ENCODE data around the gene PRND.
"Not testable (repeated sequence)": the region's sequence is repeated elsewhere in the genome, so short reads cannot be mapped to it uniquely, and the experiment has no call there.

Gene PRND

DNA sequence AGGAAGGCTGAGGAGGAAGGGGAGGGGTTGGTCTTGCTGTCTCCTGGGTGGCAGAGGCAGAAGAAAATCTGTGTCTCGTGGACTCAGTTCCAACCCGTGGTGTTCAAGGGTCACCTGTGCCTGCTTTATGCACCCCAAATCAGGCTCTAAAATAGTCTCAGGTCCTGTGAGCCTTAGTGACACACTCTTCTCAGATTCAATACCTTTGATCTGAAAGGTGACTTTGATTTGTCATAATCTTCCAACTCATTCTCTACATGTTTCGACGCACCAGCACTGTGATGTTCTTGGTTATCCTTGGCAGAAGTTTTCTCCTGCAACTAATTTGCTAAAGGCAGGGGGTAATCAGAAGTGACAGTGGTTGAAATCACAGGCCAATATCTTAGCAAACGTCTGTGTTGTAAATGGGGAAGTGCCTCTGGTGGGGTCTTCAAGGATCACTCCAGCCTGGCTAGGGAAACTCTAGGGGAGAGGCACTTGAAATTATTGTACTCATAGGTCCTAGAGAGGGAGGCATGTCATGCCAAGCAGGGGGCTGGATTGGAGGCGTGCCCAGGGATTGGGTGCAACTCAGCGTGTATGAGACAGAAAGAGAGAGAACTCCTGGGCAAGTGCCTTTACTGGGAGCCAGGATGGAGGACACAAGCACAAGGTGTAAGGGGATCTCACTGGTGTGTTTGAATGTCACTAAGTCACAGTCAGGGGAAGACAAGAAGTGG lies 19.0 kb upstream of the PRND start:
- no peak overlapping the region for H3K4me3 ChIP-seq (ENCODE audit: control insufficient read depth, low read depth, low read length)
- no peak for DNase-seq (ENCODE audit: low read depth)
- TF ChIP-seq, protein P1, sequence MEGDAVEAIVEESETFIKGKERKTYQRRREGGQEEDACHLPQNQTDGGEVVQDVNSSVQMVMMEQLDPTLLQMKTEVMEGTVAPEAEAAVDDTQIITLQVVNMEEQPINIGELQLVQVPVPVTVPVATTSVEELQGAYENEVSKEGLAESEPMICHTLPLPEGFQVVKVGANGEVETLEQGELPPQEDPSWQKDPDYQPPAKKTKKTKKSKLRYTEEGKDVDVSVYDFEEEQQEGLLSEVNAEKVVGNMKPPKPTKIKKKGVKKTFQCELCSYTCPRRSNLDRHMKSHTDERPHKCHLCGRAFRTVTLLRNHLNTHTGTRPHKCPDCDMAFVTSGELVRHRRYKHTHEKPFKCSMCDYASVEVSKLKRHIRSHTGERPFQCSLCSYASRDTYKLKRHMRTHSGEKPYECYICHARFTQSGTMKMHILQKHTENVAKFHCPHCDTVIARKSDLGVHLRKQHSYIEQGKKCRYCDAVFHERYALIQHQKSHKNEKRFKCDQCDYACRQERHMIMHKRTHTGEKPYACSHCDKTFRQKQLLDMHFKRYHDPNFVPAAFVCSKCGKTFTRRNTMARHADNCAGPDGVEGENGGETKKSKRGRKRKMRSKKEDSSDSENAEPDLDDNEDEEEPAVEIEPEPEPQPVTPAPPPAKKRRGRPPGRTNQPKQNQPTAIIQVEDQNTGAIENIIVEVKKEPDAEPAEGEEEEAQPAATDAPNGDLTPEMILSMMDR (conservative IDR thresholded peaks at IDR 0.05; ENCODE audit: control insufficient read depth, insufficient read depth, low read depth, low read length): no peak

DNA sequence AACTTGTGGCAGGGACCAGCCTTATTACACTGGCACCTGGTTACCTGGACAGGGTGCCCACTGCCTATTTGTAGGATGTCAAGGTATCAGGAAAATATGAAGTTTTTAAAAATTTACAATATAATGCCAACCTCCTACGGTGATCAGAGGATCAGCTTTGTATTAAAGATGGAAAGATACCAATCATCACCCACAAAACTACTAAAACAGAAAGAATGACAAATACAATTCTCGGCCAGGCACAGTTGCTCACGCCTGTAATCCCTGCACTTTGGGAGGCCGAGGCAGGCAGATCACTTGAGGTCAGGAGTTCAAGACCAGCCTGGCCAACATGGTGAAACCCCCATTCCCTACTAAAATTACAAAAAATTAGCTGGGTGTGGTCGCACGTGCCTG lies 18.4 kb upstream of the PRND start:
- no peak overlapping the region for H3K4me3 ChIP-seq (ENCODE audit: control insufficient read depth, low read depth, low read length)
- DNase-seq (ENCODE audit: low read depth): no peak
- TF ChIP-seq, protein P1 (conservative IDR thresholded peaks at IDR 0.05; ENCODE audit: control insufficient read depth, insufficient read depth, low read depth, low read length): no peak

DNA sequence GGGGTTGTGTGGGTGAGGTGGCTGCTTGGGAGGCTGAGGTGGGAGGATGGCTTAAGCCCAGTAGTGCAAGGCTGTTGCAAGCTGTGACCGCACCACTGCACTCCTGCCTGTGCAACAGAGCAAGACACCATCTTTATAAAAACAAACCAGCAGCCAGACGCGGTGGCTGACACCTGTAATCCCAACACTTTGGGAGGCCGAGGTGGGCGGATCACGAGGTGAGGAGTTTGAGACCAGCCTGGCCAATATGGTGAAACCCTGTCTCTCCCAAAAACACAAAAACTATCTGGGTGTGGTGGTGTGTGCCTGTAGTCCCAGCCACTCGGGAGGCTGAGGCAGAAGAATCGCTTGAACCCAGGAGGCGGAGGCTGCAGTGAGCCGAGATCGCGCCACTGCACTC lies 14.8 kb upstream of the PRND start:
- DNase-seq (ENCODE audit: low read depth); H3K4me3 ChIP-seq (ENCODE audit: control insufficient read depth, low read depth, low read length): not testable (repeated sequence)

DNA sequence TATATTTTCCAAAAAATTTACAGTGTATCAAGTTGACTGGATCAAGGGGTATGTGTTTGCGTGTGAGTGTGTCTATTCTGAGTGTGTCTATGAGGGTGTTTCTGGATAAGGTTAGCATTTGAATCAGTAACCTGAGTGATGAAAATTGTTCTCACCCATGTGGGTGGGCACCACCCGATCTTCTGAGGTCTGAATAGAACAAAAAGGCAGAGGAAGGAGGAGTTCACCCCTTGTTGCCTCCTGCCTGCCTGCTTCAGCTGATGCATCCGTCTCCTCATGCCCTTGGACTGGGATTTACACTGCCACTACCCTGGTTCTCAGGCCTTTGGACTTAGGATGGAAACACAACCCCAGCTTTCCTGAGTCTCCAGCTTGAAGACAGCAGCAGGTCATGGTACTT lies 13.7 kb upstream of the PRND start:
- no peak overlapping the region for H3K4me3 ChIP-seq (ENCODE audit: control insufficient read depth, low read depth, low read length)
- no peak for DNase-seq (ENCODE audit: low read depth)
- TF ChIP-seq, protein P1 (conservative IDR thresholded peaks at IDR 0.05; ENCODE audit: control insufficient read depth, insufficient read depth, low read depth, low read length): no peak

GRCh38 chr20:4708856-4709255 lies 12.9 kb upstream of the PRND start:
- TF ChIP-seq, protein P1 (conservative IDR thresholded peaks at IDR 0.05; ENCODE audit: control insufficient read depth, insufficient read depth, low read depth, low read length): no peak
- no peak for DNase-seq (ENCODE audit: low read depth)
- H3K4me3 ChIP-seq (ENCODE audit: control insufficient read depth, low read depth, low read length): no peak overlapping the region

- TF ChIP-seq, protein P1 (conservative IDR thresholded peaks at IDR 0.05; ENCODE audit: control insufficient read depth, insufficient read depth, low read depth, low read length): no peak
- no peak for DNase-seq (ENCODE audit: low read depth)
- no peak overlapping the region for H3K4me3 ChIP-seq (ENCODE audit: control insufficient read depth, low read depth, low read length)
Measured at GRCh38 chr20:4709261-4710105, 12.2 kb upstream of the PRND start.

- TF ChIP-seq, protein P1 (conservative IDR thresholded peaks at IDR 0.05; ENCODE audit: control insufficient read depth, insufficient read depth, low read depth, low read length): no peak
- H3K4me3 ChIP-seq (ENCODE audit: control insufficient read depth, low read depth, low read length): no peak overlapping the region
- no peak for DNase-seq (ENCODE audit: low read depth)
Measured at GRCh38 chr20:4710106-4710475, 11.6 kb upstream of the PRND start.
